H4 (cell line): Measurements from ENCODE around the gene RPAP2. TPM values are rescaled to one million over a fixed set of nuclear protein-coding genes. Genes with fewer than 3 reads are reported as not detected.
"Not testable (repeated sequence)": the region's sequence is repeated elsewhere in the genome, so short reads cannot be mapped to it uniquely, and the experiment has no call there.

ENCODE experiments used
- DNase-seq: peaks from one replicate; pipeline ENCODE4 v3.0.0-alpha.2; 2015; ENCODE audit warnings: low spot score
- total RNA-seq: library from RNA; depleted of rRNA; stranded (reverse); fragments of >200 nt; shearing (Covaris generic); gene quantifications from 2 replicates; pipeline ENCODE4 v1.2.3, GENCODE V29; 2014

The RPAP2 gene
- total RNA-seq, 1 experiment from 2014 or later = 19.8 TPM

- DNase-seq = no peak
Observed at GRCh38 chr1:92323473-92324453, 24.9 kb downstream of the RPAP2 start.

DNA sequence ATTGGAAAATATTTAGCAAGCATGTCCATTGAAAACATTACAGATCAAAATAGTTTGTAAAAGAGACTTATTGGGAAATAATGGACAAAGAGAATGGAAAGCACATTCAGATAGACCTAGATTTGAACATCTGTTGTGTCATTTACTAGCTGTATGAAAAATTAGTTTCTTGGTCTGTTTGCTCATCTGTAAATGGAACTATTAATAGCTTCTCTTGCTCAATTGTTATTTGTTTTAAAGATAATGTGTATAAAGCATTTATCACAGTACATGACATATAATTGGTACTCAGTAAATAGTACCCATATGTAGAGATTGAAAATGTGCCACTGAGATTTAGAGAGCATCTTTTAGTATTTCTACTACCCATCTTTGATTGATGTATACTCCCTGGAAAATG, 25.9 kb downstream of the RPAP2 start:
- no peak for DNase-seq

GRCh38 chr1:92326681-92327080, 27.8 kb downstream of the RPAP2 start:
- DNase-seq = no peak

DNA sequence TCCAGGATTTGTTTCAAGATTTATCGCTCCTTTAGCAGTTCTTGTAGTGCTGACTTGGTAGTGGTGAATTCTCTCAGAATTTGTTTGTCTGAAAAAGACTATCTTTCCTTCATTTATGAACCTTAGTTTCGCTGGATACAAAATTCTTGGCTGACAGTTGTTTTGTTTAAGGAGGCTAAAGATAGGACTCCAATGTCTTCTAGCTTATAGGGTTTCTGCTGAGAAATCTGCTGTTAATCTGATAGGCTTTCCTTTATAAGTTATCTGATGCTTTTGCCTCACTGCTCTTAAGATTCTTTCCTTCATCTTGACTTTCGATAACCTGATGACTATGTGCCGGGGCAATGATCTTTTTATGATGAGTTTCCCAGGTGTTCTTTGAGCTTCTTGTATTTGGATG, 28.9 kb downstream of the RPAP2 start:
- DNase-seq = no peak

GRCh38 chr1:92329347-92330129, 30.7 kb downstream of the RPAP2 start:
- DNase-seq = peak; percentile 63

GRCh38 chr1:92333668-92334067, 34.8 kb downstream of the RPAP2 start:
- DNase-seq = no peak

GRCh38 chr1:92340154-92340553, 41.3 kb downstream of the RPAP2 start:
- DNase-seq = no peak

DNA sequence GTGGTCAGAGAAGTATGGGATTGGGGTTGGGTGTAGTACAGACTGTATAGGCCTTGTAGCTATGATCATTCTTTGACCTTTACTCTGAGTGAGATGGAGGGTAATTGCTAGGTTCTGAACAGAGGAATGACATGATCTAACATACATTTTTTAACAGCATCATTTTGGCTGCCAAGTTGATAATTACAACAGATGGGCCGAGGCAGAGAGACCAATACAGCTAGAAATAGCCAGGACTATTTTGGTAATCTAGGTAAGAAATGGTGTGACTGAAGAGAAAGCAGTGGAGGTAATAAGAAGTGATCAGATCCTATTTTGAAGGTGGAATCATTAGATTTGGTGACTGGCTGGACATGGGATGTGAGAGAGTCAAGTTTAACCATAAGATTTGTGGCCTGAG, 43.5 kb downstream of the RPAP2 start:
- DNase-seq = no peak

GRCh38 chr1:92343061-92343460, 44.2 kb downstream of the RPAP2 start:
- no peak for DNase-seq

DNA sequence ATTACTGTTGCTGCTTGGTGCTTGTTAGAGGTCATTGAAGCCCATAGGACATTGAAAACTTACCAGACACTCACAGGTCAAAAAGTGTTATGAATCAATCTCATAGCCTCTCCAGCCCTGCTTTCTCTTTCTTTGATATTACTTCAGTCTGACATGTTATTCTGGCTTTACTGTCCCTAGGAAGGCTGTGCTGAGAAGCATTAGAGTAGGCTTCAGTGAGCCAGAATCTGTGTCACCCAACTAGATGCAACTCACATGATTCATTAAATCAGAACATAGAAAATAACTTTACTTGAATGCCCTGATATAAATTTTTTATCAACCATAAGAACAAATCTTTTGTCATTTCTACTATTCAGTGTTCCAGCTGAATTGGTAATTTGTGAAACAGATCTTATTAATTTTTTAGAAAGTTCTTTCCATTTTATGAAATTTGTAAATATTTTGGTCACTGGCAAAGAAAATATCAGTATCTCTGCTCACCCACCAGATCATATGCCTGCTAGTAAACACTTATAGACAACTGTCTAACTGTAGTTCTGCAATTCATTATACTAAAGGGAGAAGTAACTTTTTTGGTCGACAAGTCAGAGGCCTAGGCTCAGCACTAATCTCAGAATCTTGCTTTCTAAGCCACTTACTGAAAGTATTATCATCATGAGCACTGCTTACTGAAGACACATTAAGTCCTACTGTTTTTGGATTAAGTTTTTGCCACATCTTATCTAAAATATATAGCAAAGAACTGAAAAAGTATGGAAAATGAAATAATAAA, 48.2 kb downstream of the RPAP2 start:
- DNase-seq = no peak

DNA sequence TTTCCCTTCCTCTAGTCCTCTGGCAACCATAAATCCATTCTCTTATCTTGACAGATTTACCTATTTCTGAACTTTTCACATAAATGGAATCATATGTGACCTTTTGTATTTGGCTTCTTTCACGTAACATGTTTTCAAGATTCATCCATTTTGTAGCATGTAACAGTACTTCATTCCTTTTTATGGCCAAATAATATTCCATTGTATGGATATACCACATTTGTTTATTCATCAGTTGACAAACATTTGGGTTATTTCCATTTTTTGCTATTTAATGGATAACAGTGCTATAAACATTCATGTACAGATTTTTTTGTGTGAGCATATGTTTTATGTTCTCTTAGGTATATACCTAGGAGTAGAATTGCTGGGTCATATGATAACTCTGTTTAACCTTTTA, 54.0 kb downstream of the RPAP2 start:
- DNase-seq = no peak

- DNase-seq = no peak
Observed at GRCh38 chr1:92354259-92354658, 55.4 kb downstream of the RPAP2 start.

- peak; percentile 54 for DNase-seq
Observed at GRCh38 chr1:92356956-92357355, 58.1 kb downstream of the RPAP2 start.

DNA sequence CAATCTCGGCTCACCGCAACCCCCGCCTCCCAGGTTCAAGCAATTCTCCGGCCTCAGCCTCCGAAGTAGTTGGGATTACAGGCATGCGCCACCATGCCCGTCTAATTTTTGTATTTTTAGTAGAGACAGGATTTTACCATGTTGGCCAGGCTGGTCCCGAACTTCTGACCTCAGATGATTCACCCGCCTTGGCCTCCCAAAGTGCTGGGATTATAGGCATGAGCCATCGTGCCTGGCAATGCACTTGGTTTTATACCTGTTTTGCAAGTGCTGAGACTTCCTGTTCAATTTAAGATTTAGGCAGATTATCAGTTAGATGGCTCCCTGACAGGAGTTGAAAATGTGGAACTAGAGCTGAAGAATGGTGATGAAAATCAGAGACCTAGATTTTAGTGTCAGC, 60.5 kb downstream of the RPAP2 start:
- DNase-seq = not testable (repeated sequence)

GRCh38 chr1:92359986-92360385, 61.1 kb downstream of the RPAP2 start:
- no peak for DNase-seq

DNA sequence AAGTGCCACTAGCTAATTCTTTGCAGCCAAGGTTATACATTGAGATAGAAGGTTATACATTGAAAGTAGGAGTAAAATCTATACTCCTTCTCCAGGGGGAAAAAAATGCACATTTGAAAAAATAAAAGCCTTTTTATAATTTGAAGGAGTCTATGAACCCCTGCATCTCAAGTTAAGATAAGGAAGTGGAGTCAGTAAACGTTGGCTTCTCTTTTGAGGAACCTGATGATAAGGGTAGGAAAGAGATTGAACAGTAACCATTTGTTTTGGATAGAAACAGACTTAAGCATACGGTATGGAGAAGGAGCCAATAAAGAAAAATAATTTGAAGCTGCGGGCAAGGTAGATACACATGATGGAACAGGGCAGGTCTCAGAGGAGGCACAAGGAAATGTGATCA, 64.1 kb downstream of the RPAP2 start:
- no peak for DNase-seq

GRCh38 chr1:92363401-92363800, 64.5 kb downstream of the RPAP2 start:
- DNase-seq = no peak

DNA sequence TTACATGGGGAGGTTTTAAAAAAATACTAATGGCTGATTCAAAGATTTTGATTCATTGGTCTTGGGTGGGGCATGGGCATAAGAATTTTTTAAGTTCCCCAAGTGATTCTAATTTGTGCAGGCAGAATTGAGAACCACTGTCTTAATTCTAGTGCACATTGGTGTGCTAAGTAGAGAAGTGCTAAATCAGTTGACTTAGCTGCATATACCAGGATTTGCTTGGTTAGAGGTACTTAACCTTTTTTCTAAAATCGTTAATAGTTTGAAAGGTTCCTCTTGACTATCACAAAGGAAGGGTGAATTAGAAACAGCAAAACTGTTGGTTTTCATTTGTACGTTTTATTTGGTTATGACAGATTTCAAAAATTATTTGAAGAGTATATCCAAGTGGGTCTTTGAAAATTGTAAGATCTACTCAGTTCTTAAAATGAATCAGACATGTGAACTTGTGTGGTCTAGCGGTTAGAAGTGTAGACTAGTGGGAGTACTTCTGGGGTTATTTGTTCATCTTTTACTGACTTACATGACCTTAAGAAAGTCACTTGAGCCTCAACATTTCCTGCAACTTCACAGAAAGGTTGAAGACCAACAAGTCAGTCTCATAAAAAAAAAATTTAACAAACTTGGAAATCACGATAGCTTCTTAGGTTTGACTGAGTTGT, 66.7 kb downstream of the RPAP2 start:
- DNase-seq = no peak

GRCh38 chr1:92366040-92366395, 67.2 kb downstream of the RPAP2 start:
- no peak for DNase-seq

GRCh38 chr1:92367496-92367895, 68.6 kb downstream of the RPAP2 start:
- DNase-seq = no peak

DNA sequence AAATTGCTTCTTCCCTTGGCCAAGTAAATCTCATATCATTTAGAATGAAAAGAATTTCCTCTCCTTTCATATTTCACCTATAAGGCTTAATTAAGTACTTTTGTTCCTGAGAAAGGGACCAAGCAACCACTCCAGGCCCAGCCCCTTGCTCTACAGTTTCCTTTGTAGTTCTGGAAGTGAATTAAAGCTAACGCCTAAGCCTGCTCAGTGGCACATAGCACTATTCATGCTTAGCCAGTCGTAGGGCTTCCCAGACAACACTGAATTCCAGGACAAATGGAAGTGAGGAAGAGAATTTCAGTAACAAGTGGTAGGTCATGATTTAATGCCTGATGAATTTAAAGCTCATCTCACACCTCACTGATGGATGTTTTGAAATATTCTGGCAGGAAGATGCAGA, 73.3 kb downstream of the RPAP2 start:
- no peak for DNase-seq

- DNase-seq = no peak
Observed at GRCh38 chr1:92374223-92374622, 75.4 kb downstream of the RPAP2 start.
